ENCODE data around the gene ALDH3B1.

GRCh38 chr11:68014947-68015447 lies 4.9 kb downstream of the ALDH3B1 start:
- TF ChIP-seq POLR2AphosphoS5 (IDR thresholded peaks at IDR 0.05; ENCODE audit: borderline replicate concordance, low read depth, low read length) (no peak), FOXP2 (optimal IDR thresholded peaks at IDR 0.05; ENCODE audit: control extremely low read depth, extremely low read length, insufficient read depth) (no peak), EZH2 (IDR thresholded peaks at IDR 0.05) (no peak)

Measured in SK-N-MC (cell line).